H9 (cell line): Measurements from ENCODE around the gene MARCHF6. TPM values are rescaled to one million over a fixed set of nuclear protein-coding genes. Genes with fewer than 3 reads are reported as not detected.

Experiments
- DNase-seq: peaks from one replicate; pipeline ENCODE4 v3.0.0-alpha.2; 2017
- H2AFZ ChIP-seq: one replicate; pipeline ENCODE4 v1.6.1; 2013; ENCODE audit warnings: mild to moderate bottlenecking, low read length, control low read depth, moderate library complexity
- H2AK5ac ChIP-seq: 2 replicates; pipeline ENCODE4 v1.6.1; 2013; ENCODE audit warnings: low read length, control low read depth, mixed read lengths; ENCODE audit not compliant: insufficient read length
- H2BK120ac ChIP-seq: one replicate; pipeline ENCODE4 v1.6.1; 2013; ENCODE audit warnings: low read depth, mild to moderate bottlenecking, low read length, control low read depth, inconsistent platforms; ENCODE audit not compliant: poor library complexity, severe bottlenecking
- H2BK12ac ChIP-seq: 2 replicates; pipeline ENCODE4 v1.6.1; 2013; ENCODE audit warnings: low read length, control low read depth, mixed read lengths, low read depth; ENCODE audit not compliant: insufficient read length
- H2BK15ac ChIP-seq: 2 replicates; pipeline ENCODE4 v1.6.1; 2013; ENCODE audit warnings: low read depth, low read length, control low read depth
- H2BK20ac ChIP-seq: one replicate; pipeline ENCODE4 v1.6.1; 2013; ENCODE audit warnings: low read depth, mild to moderate bottlenecking, low read length, control low read depth, inconsistent platforms; ENCODE audit not compliant: poor library complexity, severe bottlenecking
- H2BK5ac ChIP-seq: 2 replicates; pipeline ENCODE4 v1.6.1; 2013; ENCODE audit warnings: low read length, control low read depth, mixed read lengths; ENCODE audit not compliant: insufficient read length
- H3K14ac ChIP-seq: 2 replicates; pipeline ENCODE4 v1.6.1; 2013; ENCODE audit warnings: low read length, control low read depth; ENCODE audit not compliant: insufficient read depth
- H3K18ac ChIP-seq: 2 replicates; pipeline ENCODE4 v1.6.1; 2013; ENCODE audit warnings: low read depth, mild to moderate bottlenecking, mixed read lengths, low read length, control low read depth; ENCODE audit not compliant: insufficient read length
- H3K23ac ChIP-seq: 2 replicates; pipeline ENCODE4 v1.6.1; 2013; ENCODE audit warnings: low read length, control low read depth, mixed read lengths, low read depth; ENCODE audit not compliant: insufficient read length
- H3K23me2 ChIP-seq: 2 replicates; pipeline ENCODE4 v1.6.1; 2013; ENCODE audit warnings: low read depth, mild to moderate bottlenecking, mixed read lengths, low read length, control low read depth; ENCODE audit not compliant: insufficient read length, poor library complexity, severe bottlenecking
- H3K27ac ChIP-seq: 2 replicates; pipeline ENCODE4 v1.5.1; 2013; ENCODE audit warnings: low read length, control low read depth, mixed read lengths, low read depth; ENCODE audit not compliant: insufficient read length
- H3K27me3 ChIP-seq: 2 replicates; pipeline ENCODE4 v1.6.1; 2013; ENCODE audit warnings: low read length, control low read depth, inconsistent platforms; ENCODE audit not compliant: insufficient read depth
- H3K4ac ChIP-seq: 2 replicates; pipeline ENCODE4 v1.6.1; 2013; ENCODE audit warnings: low read depth, mild to moderate bottlenecking, control low read depth, inconsistent platforms, low read length, moderate library complexity
- H3K4me1 ChIP-seq: 2 replicates; pipeline ENCODE4 v1.6.1; 2013; ENCODE audit warnings: low read length, control low read depth, inconsistent platforms; ENCODE audit not compliant: insufficient read depth
- H3K4me2 ChIP-seq: 2 replicates; pipeline ENCODE4 v1.6.1; 2013; ENCODE audit warnings: low read length, control low read depth, mixed read lengths; ENCODE audit not compliant: insufficient read length, insufficient read depth
- H3K56ac ChIP-seq: 2 replicates; pipeline ENCODE4 v1.6.1; 2013; ENCODE audit warnings: low read depth, mild to moderate bottlenecking, mixed read lengths, low read length, control low read depth; ENCODE audit not compliant: insufficient read length
- H3K79me1 ChIP-seq: 2 replicates; pipeline ENCODE4 v1.6.1; 2013; ENCODE audit warnings: low read depth, mild to moderate bottlenecking, moderate library complexity, low read length, control low read depth, inconsistent platforms; ENCODE audit not compliant: insufficient read depth, poor library complexity, severe bottlenecking
- H3K79me2 ChIP-seq: 2 replicates; pipeline ENCODE4 v1.6.1; 2013; ENCODE audit warnings: low read length, control low read depth, inconsistent platforms; ENCODE audit not compliant: insufficient read depth
- H3K9ac ChIP-seq: 2 replicates; pipeline ENCODE4 v1.6.1; 2013; ENCODE audit warnings: low read length, control low read depth, mixed read lengths; ENCODE audit not compliant: insufficient read length; ENCODE audit errors: extremely low read depth
- H3K9me3 ChIP-seq: one replicate; pipeline ENCODE4 v1.6.1; 2013; ENCODE audit warnings: low read depth, low read length, inconsistent platforms; ENCODE audit not compliant: control insufficient read depth
- H3T11ph ChIP-seq: one replicate; pipeline ENCODE4 v1.6.1; 2013; ENCODE audit warnings: mild to moderate bottlenecking, low read length, control low read depth, inconsistent platforms
- H4K20me1 ChIP-seq: one replicate; pipeline ENCODE4 v1.6.1; 2013; ENCODE audit not compliant: control insufficient read depth, insufficient read length, insufficient read depth
- H4K5ac ChIP-seq: 2 replicates; pipeline ENCODE4 v1.6.1; 2013; ENCODE audit warnings: low read depth, mild to moderate bottlenecking, mixed read lengths, low read length, control low read depth; ENCODE audit not compliant: insufficient read length
- H4K8ac ChIP-seq: replicated peaks from 2 replicates; pipeline ENCODE4 v1.6.1; 2013; ENCODE audit warnings: low read length, control low read depth, mixed read lengths, low read depth; ENCODE audit not compliant: insufficient read length
- H4K91ac ChIP-seq: 2 replicates; pipeline ENCODE4 v1.6.1; 2013; ENCODE audit warnings: low read depth, mild to moderate bottlenecking, moderate library complexity, mixed read lengths, low read length, control low read depth; ENCODE audit not compliant: insufficient read length
- H3K27ac Mint-ChIP-seq, 3 experiments: 2 replicates in 2 of 3; 3 replicates in 1 of 3; pipeline ENCODE4 v1.8.0; 2020 to 2021; ENCODE audit warnings: mixed read lengths in 3 of 3, mild to moderate bottlenecking in 1 of 3, moderate library complexity in 1 of 3
- H3K27me3 Mint-ChIP-seq: 2 replicates; pipeline ENCODE4 v1.8.0; 2021; ENCODE audit warnings: low read depth, mild to moderate bottlenecking, moderate library complexity, mixed read lengths
- H3K36me3 Mint-ChIP-seq, 3 experiments: 2 replicates in 2 of 3; 3 replicates in 1 of 3; pipeline ENCODE4 v1.8.0; 2020 to 2021; ENCODE audit warnings: low read depth in 3 of 3, mixed read lengths in 3 of 3; ENCODE audit not compliant: insufficient read depth in 1 of 3
- H3K4me1 Mint-ChIP-seq, 2 experiments: 2 replicates each; pipeline ENCODE4 v1.8.0; 2020; ENCODE audit warnings: mixed read lengths in 2 of 2
- H3K4me3 Mint-ChIP-seq, 2 experiments: 2 replicates in 1 of 2; 3 replicates in 1 of 2; pipeline ENCODE4 v1.8.0; 2020 to 2021; ENCODE audit warnings: mild to moderate bottlenecking in 2 of 2, mixed read lengths in 2 of 2, moderate library complexity in 1 of 2
- H3K9me3 Mint-ChIP-seq, 2 experiments: 2 replicates in 1 of 2; 3 replicates in 1 of 2; pipeline ENCODE4 v1.8.0; 2020; ENCODE audit warnings: mild to moderate bottlenecking in 2 of 2, mixed read lengths in 2 of 2, moderate library complexity in 1 of 2
- CTCF ChIP-seq: fragments of 200-600 bp; sonication (generic); conservative IDR thresholded peaks from 3 replicates; pipeline ENCODE4 v1.8.0; 2021; ENCODE audit warnings: antibody characterized with exemption, mild to moderate bottlenecking
- WGBS: extraction: QIAGEN DNeasy Blood & Tissue Kit; methylation state at CpG from one replicate; pipeline ENCODE4 v1.1.7; 2013; ENCODE audit warnings: missing lambda C conversion rate, low lambda C conversion rate, mixed read lengths; ENCODE audit not compliant: insufficient read length; ENCODE audit errors: extremely low coverage; 5-methylcytosine and 5-hydroxymethylcytosine counted together
- total RNA-seq: library from RNA; stranded (reverse); gene quantifications from 2 replicates; pipeline ENCODE4 v1.2.1, GENCODE V29; 2021

MARCHF6 gene
- total RNA-seq, 1 experiment from 2014 or later: 118 TPM

DNA sequence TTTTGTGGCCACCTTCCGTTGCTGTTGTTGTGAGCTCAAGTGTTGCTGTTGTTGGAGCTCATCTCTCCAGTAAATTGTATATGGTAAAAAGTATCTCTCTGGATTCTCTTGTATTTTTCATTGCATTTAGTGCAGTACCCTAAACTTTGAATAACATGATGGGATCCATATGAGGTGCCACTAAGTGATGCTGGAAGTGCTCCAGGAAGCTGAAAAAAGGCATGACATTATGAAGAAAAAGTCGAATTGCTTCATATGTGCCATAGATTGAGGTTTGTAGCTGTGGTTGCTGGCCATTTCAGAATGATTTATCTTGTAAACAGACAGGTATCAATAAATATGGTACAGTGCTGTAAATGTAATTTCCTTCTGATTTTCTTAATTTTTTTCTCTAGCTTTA, 5.5 kb downstream of the MARCHF6 start:
- peaks cover 2% of the 10 kb centered on the region; the same call in 1 of the 2 replicates for H3K4me1 ChIP-seq
- H3K27ac Mint-ChIP-seq: no peak overlapping the region

More for the DNA sequence above, 5.5 kb downstream of the MARCHF6 start:
- no peak for TF ChIP-seq CTCF
- no peak overlapping the region for H4K5ac ChIP-seq
- no peak for DNase-seq
- no peak overlapping the region for H3K23ac ChIP-seq
- H2AK5ac ChIP-seq: no peak overlapping the region
- no peak overlapping the region for H2BK20ac ChIP-seq
- H3K79me2 ChIP-seq: peaks cover 32% of the 10 kb centered on the region; the same call in 1 of the 2 replicates
- peaks cover 5% of the 10 kb centered on the region for H3K23me2 ChIP-seq
- H3K4me3 Mint-ChIP-seq: no peak overlapping the region
- H3K36me3 Mint-ChIP-seq: no peaks in the 10 kb centered on the region; a peak in 1 of 7 replicates
- H2BK15ac ChIP-seq: no peak overlapping the region
- peaks cover 20 to 25% of the 10 kb centered on the region in 2 experiments for H3K4me1 Mint-ChIP-seq
- H4K8ac ChIP-seq: no peak overlapping the region
- H3K9me3 Mint-ChIP-seq: no peaks in the 10 kb centered on the region
- H3K27me3 Mint-ChIP-seq: no peaks in the 10 kb centered on the region
- no peak overlapping the region for H3K14ac ChIP-seq
- no peaks in the 10 kb centered on the region for H4K20me1 ChIP-seq
- no peak overlapping the region for H3K9ac ChIP-seq
- H3K79me1 ChIP-seq: peaks cover 3% of the 10 kb centered on the region
- whole genome bisulfite sequencing: no CpG with 5 or more reads among the region's 2 CpGs
- no peak overlapping the region for H3T11ph ChIP-seq
- H3K56ac ChIP-seq: no peak overlapping the region
- H2AFZ ChIP-seq: no peak overlapping the region
- H3K18ac ChIP-seq: no peak overlapping the region
- H3K4me2 ChIP-seq: no peak overlapping the region
- no peak overlapping the region for H2BK12ac ChIP-seq
- H3K27me3 ChIP-seq: no peaks in the 10 kb centered on the region
- H3K4ac ChIP-seq: no peak overlapping the region
- H3K9me3 ChIP-seq: no peaks in the 10 kb centered on the region
- no peak overlapping the region for H2BK120ac ChIP-seq
- H2BK5ac ChIP-seq: no peak overlapping the region
- H3K27ac ChIP-seq: no peak overlapping the region
- H4K91ac ChIP-seq: no peak overlapping the region
